Spleen (tissue), 11 donors: Measurements from ENCODE around the gene TRIM8. TPM values are rescaled to one million over a fixed set of nuclear protein-coding genes. Genes with fewer than 3 reads are reported as not detected.
A peak's percentile ranks its signal among the peaks of the same experiment; 100 is the strongest.

ENCODE experiments used
- DNase-seq: peaks from one replicate; pipeline ENCODE4 v3.0.0-alpha.2; 2020
- H3K27ac ChIP-seq, 8 donors: fragments of 200-600 bp; sonication (generic) in 7 of 8; 1 replicate in 4 of 8; 2 replicates in 4 of 8; pipeline versions ENCODE4 v1.5.0 to v1.8.0; 2016 to 2021; ENCODE audit warnings: inconsistent platforms in 4 of 8, mild to moderate bottlenecking in 4 of 8, moderate library complexity in 1 of 8
- H3K27me3 ChIP-seq, 7 donors: fragments of 200-600 bp; sonication (generic) in 6 of 7; replicated peaks in 1 of 7; 1 replicate in 4 of 7; 2 replicates in 3 of 7; pipeline versions ENCODE4 v1.5.0 to v1.8.0; 2016 to 2021; ENCODE audit warnings: inconsistent platforms in 3 of 7, mild to moderate bottlenecking in 1 of 7
- H3K36me3 ChIP-seq, 6 donors: fragments of 200-600 bp; sonication (generic) in 5 of 6; 1 replicate in 4 of 6; 2 replicates in 2 of 6; pipeline versions ENCODE4 v1.5.0 to v1.8.0; 2016 to 2021; ENCODE audit warnings: inconsistent platforms in 2 of 6
- H3K4me1 ChIP-seq, 6 donors: fragments of 200-600 bp; sonication (generic) in 5 of 6; 1 replicate in 3 of 6; 2 replicates in 3 of 6; pipeline versions ENCODE4 v1.5.0 to v1.8.0; 2016 to 2021; ENCODE audit warnings: inconsistent platforms in 3 of 6
- H3K4me3 ChIP-seq, 8 donors: fragments of 200-600 bp; sonication (generic) in 7 of 8; 1 replicate in 4 of 8; 2 replicates in 4 of 8; pipeline versions ENCODE4 v1.5.0 to v1.8.0; 2016 to 2021; ENCODE audit warnings: inconsistent platforms in 4 of 8, mild to moderate bottlenecking in 4 of 8, moderate library complexity in 2 of 8
- H3K9me3 ChIP-seq, 8 donors: fragments of 200-600 bp; sonication (generic) in 7 of 8; 1 replicate in 4 of 8; 2 replicates in 4 of 8; pipeline versions ENCODE4 v1.5.0 to v1.8.0; 2016 to 2021; ENCODE audit warnings: inconsistent platforms in 4 of 8
- POLR2A ChIP-seq, 3 donors: fragments of 450-650 bp; IDR thresholded peaks; one replicate each; pipeline ENCODE4 v1.5.1; 2017; ENCODE audit warnings: antibody characterized with exemption in 3 of 3, mild to moderate bottlenecking in 1 of 3
- POLR2AphosphoS5 ChIP-seq, 3 donors: sonication (generic); formaldehyde crosslinking; IDR thresholded peaks; one replicate each; pipeline ENCODE4 v1.5.1; 2017; ENCODE audit warnings: antibody characterized with exemption in 3 of 3
- WGBS, 5 donors: extraction: QIAGEN DNeasy Blood & Tissue Kit in 3 of 5; methylation state at CpG; one replicate each; pipeline versions ENCODE4 v1.1.5 to v1.1.7; 2013 to 2018; 5-methylcytosine and 5-hydroxymethylcytosine counted together
- intact Hi-C: fragments of 100-400 bp; cut with DNase I; formaldehyde crosslinking; loops from one replicate; pipeline ENCODE4 v1.15.0; 2023; ENCODE audit warnings: low total_unique reads
- polyA plus RNA-seq, 3 donors: library from polyadenylated mRNA; stranded (reverse); fragments of 200-250 nt; gene quantifications; one replicate each; pipeline ENCODE4 v1.2.1, GENCODE V29; 2013
- total RNA-seq, 7 donors: library from RNA; depleted of rRNA in 3 of 7; stranded (reverse); fragments of >200 nt in 3 of 7; fragmentation: NEBNext Ultra II Directional in 4 of 7; extraction: Animal tissue kit (Norgen Biotek cat#: 25700) in 4 of 7; gene quantifications; one replicate each; pipeline versions ENCODE4 v1.1.0 to v1.2.1, GENCODE V29; 2016 to 2021
- TF ChIP-seq, protein P1 (sequence below), 11 experiments: fragments of 200-600 bp in 7 of 11; fragments of 450-650 bp in 4 of 11; sonication (generic) in 4 of 11; IDR thresholded peaks in 8 of 11; conservative IDR thresholded peaks in 3 of 11; 1 replicate in 7 of 11; 2 replicates in 4 of 11; pipeline versions ENCODE4 v1.4.0 to v1.8.0; 2016 to 2021; ENCODE audit warnings: antibody characterized with exemption in 11 of 11, inconsistent platforms in 4 of 11, mild to moderate bottlenecking in 1 of 11
- donor health status: healthy with polysubstance abuse.
- donor health status: DM: no; HTN: no; CAD: no; lungs with moderate emphysema.
- donor health status: DM: no; HTN: no; CAD: no.
- donor health status: Bipolar disorder and iron deficiency.
- donor health status: healthy.
- donor health status: DM: no; HTN: no; CAD: no.
- donor health status: DM: yes; HTN: yes; CAD: no.

Gene TRIM8
- total and polyA plus RNA-seq, 10 donors, result 23.5 to 116 (median 87.8) TPM

DNA sequence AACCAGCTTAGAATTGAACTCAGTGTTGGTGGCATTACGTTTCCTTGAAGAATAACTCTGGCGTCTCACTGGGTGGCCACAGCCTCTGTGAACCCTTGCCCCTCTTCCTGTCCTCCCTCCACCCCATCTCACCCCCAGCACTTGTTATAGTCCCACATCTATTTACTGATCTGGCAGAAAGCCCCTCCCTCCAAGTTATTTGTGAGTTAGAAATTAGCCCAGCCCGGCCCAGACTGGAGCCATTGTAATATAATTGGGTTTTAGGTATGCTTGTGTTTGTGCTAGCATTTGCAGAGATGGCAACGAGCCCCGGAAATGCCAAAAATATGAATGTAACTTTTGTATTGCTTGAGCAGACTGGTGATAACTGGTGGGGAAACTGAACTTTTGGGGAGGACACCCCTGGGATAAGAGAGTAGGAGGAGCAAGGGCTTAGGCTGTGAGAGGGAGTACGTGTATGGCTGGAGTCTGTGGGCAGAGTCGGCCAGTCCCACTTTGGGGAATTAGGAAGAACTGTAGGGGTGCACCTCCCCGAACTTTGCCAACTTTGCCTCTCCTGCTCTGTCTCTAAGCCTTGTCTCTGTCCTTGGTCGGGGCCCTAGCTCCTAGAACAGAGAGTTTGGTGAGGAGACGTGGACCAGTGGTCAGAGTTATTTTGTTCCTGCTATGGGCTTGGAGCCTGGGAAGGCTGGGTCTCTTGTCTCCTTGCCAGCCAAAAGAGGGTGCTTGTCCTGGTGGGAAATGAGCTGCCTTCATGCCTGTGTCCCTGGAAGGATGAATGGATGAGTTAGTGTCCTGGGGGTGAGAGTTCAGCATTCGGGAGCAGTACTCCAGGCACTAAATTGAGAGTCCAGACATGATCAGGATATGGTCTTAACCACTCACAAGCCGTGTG, 19.3 kb upstream of the TRIM8 start:
- peak; percentile 20 for DNase-seq
- peaks cover 0 to 55% (median 3%) of the 10 kb centered on the region in 6 donors for H3K36me3 ChIP-seq
- no peaks in the 10 kb centered on the region for H3K27me3 ChIP-seq
- intact Hi-C loops, result no loop called here
- H3K4me3 ChIP-seq, result no peak overlapping the region
- TF ChIP-seq, protein P1, sequence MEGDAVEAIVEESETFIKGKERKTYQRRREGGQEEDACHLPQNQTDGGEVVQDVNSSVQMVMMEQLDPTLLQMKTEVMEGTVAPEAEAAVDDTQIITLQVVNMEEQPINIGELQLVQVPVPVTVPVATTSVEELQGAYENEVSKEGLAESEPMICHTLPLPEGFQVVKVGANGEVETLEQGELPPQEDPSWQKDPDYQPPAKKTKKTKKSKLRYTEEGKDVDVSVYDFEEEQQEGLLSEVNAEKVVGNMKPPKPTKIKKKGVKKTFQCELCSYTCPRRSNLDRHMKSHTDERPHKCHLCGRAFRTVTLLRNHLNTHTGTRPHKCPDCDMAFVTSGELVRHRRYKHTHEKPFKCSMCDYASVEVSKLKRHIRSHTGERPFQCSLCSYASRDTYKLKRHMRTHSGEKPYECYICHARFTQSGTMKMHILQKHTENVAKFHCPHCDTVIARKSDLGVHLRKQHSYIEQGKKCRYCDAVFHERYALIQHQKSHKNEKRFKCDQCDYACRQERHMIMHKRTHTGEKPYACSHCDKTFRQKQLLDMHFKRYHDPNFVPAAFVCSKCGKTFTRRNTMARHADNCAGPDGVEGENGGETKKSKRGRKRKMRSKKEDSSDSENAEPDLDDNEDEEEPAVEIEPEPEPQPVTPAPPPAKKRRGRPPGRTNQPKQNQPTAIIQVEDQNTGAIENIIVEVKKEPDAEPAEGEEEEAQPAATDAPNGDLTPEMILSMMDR (IDR thresholded peaks at IDR 0.05 in 8 of 11, conservative IDR thresholded peaks at IDR 0.05 in 3 of 11), result no peak
- TF ChIP-seq POLR2AphosphoS5 (IDR thresholded peaks at IDR 0.05) (no peak), POLR2A (IDR thresholded peaks at IDR 0.05) (no peak)
- H3K9me3 ChIP-seq, result no peaks in the 10 kb centered on the region
- H3K4me1 ChIP-seq, result peaks cover 22 to 79% (median 56%) of the 10 kb centered on the region in 6 donors
- H3K27ac ChIP-seq, result peak overlapping the region in 4 of 8 donors; percentile 9 to 75 (median 64)
- WGBS, 5 donors, result 80 to 86% (median 82%) methylated on average over 12 of the region's 12 CpGs

DNA sequence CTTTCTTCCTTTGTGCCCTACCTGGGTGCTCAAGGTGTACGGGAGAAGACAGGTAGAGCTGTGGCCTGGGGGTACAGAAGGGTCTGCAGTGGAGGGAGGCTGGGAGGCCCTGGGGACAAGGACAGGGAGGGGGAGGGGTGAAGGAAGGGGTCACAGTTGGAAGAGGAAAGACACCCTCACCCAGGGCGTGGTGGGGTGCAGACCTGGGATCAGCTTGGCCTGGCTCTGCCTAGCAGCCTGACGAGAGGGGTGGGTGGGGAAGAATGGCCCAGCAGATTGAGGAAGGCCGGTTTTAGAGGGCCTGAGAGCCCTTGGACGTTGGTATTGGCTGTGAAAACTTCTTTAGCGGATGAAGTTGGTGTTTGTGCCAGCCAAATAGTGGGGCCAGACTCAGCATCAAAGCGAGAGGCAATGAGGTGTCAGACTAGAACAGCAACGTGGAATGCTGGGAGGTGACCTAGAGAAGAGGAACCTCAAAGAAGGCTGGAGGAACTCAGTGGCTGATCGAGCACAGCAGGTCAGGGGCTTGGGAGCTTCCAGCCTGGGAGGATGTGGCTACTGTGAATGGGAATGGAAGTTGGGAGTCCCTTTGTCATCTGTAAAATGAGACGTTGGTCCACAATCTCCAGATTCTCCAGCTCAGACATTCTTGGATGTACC, 18.1 kb upstream of the TRIM8 start:
- intact Hi-C loops, result no loop called here
- Histone ChIP-seq H3K4me1 (peaks cover 13 to 79% (median 49%) of the 10 kb centered on the region in 6 donors), H3K27me3 (no peaks in the 10 kb centered on the region), H3K27ac (peak overlapping the region in 7 of 8 donors; percentile 54 to 86 (median 75)), H3K9me3 (no peaks in the 10 kb centered on the region), H3K36me3 (peaks cover 0 to 55% (median 8%) of the 10 kb centered on the region in 6 donors), H3K4me3 (no peak overlapping the region)
- peak; percentile 65 for DNase-seq
- no peak for TF ChIP-seq POLR2A (IDR thresholded peaks at IDR 0.05)
- TF ChIP-seq POLR2AphosphoS5 (IDR thresholded peaks at IDR 0.05), result no peak
- TF ChIP-seq, protein P1 (IDR thresholded peaks at IDR 0.05 in 8 of 11, conservative IDR thresholded peaks at IDR 0.05 in 3 of 11), result no peak
- WGBS, 5 donors, result 62 to 73% (median 72%) methylated on average over 10 of the region's 10 CpGs

DNA sequence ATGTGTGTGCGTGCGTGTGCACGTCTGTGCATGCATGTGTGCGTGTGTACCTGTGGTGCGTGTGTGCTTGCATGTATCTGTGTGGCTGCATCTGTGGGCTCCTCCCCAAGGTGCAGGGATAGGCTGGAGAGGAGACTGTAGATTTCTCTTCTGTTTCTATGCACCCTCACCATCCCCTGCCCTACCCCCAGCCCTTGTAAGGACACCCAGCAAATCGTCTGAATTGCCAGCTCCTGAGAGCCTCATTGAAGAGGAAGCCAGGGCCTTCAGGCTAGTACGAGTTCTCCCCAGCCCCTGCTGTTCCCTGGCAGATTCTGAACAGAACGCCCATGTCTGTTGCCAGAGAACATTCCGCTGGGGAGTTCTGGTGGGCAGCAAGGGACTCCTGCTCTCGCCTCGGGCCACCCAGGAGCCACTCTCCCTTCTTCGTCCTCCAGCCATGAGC, 17.0 kb upstream of the TRIM8 start:
- Histone ChIP-seq H3K27ac (peak overlapping the region; percentile 27 to 86 (median 77)), H3K4me1 (peaks cover 16 to 79% (median 46%) of the 10 kb centered on the region in 6 donors), H3K27me3 (no peaks in the 10 kb centered on the region), H3K4me3 (no peak overlapping the region), H3K9me3 (no peaks in the 10 kb centered on the region), H3K36me3 (peaks cover 0 to 53% (median 8%) of the 10 kb centered on the region in 6 donors)
- peak; percentile 35 for DNase-seq
- TF ChIP-seq POLR2A (IDR thresholded peaks at IDR 0.05), result no peak
- TF ChIP-seq, protein P1 (IDR thresholded peaks at IDR 0.05 in 8 of 11, conservative IDR thresholded peaks at IDR 0.05 in 3 of 11), result no peak
- no peak for TF ChIP-seq POLR2AphosphoS5 (IDR thresholded peaks at IDR 0.05)
- 75 to 82% (median 81%) methylated on average over 11 to 12 of the region's 12 CpGs for WGBS, 5 donors
- intact Hi-C loops, result no loop called here
